Stimulated activated CD8-positive, alpha-beta memory T cell treated with anti-CD3 and anti-CD28 coated beads, Interleukin-12 subunit alpha, Interleukin-12 subunit beta, amount 100 ng/mL, for 4 hours (primary cell): ENCODE data around the gene KCNG4.

Experiments
- DNase-seq: peaks from one replicate; pipeline ENCODE4 v3.0.0-alpha.2; 2020; ENCODE audit warnings: low read depth

KCNG4 gene, protein sequence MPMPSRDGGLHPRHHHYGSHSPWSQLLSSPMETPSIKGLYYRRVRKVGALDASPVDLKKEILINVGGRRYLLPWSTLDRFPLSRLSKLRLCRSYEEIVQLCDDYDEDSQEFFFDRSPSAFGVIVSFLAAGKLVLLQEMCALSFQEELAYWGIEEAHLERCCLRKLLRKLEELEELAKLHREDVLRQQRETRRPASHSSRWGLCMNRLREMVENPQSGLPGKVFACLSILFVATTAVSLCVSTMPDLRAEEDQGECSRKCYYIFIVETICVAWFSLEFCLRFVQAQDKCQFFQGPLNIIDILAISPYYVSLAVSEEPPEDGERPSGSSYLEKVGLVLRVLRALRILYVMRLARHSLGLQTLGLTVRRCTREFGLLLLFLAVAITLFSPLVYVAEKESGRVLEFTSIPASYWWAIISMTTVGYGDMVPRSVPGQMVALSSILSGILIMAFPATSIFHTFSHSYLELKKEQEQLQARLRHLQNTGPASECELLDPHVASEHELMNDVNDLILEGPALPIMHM

DNA sequence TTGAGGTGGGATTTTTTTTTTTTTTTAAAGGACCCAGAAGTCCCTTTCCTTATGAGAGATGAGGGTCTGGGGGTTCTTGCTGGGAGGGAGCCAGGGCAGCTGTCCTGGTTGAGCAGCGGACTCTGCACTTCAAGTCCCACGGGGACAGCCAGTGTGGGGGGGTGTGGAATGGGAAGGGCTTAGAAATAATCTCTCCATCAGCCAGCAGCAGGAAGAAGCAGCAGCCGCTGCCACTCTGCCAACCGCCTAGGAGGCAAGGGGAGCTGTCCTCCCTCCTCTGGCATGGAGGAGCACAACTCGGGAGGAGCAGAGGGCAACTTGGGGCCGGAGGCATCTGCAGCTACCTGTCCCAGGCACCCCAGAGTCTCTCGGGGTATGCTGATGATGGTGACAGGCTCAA lies at the start of gene KCNG4:
Gene KCNG4 (minus strand): TSS at position 104 of the 400 bp plus-strand sequence. CDS start 2,527 bp downstream, outside the sequence.
- no peak for DNase-seq

DNA sequence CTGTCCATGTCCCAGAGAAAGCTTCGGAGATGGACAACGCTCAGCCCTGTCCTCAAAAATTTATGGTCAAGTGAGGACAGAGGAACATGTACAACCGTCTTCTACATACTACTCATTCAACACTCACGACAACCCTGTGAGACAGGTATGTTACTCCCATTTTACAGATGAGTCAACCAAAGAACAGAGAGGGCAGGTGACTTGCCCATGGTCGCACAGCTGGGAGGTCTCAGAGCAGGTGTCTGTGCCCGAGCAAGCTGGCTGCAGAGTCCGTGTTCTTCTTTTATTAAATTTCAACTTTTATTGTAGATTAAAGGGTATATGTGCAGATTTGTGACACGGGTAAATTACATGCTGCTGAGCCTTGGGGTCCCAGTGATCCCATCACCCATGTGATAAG lies 49.1 kb upstream of the KCNG4 start:
- DNase-seq, result no peak

DNA sequence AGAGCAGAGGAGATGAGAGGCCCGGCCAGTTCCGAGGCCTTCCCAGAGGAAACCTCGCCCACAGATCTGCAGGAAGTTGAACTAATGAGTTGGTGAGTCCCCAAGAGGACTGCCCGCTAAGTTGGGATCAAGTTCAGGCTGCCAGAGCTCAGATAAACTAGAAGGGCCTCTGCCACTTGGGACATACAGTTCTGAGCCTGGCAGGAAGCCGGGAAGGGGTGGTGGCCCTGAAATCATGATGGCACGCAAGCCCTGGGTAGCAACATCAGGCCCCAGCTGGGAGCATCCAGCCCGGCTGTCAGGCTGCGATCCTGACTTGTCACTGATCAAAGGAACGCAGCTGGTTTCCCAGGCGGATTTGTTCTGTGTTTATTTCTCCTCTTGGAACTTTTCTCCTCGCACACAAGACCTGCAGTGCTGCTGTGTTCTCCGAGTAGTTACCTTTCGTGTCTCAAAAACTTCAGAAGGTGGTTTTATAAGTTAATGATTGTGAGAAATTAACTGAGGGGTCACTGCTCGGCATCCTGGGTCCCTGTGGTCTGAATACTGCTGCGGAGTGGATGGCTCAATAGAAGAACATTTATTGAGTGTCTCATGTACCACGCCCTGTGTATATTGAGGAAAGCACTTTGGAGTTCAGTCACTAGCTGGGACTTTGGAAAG lies 46.9 kb upstream of the KCNG4 start:
- no peak for DNase-seq

DNA sequence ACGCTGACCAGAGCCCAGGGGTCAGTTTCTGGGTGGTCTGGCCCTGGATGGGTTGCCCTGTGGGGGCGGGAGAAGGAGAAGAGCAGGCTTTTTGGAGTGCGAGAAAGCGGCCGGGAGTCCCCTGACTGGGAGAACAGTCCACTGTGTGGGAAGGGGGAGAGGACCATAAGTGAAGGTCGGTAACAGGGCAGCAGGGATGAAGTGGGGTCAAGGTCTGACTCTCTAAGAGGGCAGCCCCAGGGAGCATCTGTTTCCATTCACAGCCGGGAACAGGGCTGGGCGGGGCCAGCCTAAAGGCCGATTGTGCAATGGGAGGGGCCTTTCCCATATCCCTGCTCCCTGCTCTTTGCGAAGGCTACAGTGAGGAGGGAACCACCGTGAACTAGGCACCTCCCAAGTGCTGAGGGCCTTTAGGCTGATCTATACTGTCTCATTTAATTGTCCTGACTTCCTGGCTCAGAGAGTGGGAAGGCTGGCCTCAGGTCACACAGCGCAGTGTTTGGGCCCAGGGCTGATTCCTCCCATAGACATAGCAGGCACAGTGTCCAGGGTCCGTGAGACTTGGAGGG lies 44.4 kb upstream of the KCNG4 start:
- DNase-seq, result no peak

DNA sequence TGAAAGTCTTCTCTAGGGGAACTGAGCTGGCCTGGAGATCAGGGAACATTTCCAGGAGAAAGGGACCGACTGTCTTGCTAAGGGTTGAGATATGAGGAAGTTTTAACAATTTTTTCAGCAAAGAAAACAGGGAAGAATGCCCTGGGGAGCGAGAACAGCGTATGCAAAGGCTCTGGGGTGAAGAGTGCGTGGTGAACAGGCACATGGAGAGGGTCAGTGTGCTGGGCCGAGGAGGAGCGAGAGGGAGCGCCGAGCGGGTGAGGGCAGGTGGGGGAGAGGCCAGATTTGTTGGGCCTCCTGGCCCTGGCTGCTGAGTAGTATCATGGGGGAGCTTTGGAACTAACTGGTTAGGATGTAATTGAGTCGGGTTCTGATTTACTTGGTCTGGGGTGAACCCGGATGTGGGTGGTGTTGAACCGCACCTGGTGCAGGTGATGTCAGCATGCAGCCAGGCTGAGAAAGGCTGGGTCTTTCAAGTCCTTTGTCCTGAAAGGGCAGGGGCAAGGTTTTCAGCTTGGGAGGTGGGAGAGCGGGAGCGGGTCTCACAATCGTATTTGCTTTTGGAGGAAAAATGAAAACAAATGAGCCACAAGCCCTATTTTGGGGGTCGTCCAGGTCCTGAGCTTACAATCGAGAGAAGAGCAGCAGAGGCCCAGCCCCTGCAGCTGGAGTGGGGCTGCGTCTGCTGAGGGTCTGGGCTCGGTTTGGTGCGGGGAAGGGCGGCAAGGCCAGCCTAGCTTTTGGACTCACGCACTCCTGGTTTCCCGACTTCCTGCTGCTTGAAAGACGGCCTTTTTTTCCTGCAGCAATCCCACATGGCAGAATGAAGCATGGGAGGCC lies 43.7 kb upstream of the KCNG4 start:
- no peak for DNase-seq

DNA sequence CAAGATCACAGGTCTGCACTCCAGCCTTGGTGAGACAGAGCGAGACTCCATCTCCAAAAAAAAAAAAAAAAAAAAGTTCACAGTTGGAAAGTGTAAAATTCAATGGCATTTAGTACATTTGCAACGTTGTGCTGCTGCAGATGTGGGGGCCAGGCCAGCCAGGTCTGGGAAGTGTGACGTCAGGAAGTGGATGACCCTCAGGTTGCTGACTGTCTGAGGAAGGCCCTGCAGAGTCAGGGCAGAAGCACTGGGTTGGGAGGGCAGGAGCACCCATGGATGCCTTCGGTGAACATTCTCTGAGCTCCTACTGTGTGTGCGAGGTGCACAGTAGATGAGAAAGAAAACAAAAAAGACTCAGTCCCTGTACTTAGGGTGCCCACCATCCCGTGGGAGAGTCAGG lies 42.7 kb upstream of the KCNG4 start:
- no peak for DNase-seq

DNA sequence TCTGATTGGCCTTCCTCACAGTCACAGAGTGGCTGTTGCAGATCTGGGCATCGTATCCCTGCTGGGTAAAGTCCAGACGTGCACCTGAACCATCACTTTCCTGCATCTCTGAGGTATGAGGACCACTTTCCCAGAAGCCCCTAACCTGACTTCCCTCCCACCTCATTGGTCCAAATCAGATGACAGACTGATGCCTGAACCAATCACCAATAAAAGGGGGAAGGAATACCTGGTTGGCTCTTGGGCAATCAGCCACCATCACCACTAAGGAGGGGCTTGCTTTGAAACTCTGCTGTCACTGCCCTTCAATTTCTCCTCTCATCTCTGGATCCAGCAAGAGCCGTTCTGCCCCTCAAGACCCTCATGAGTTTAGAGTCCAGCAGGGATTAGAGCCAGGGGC lies 41.3 kb upstream of the KCNG4 start:
- DNase-seq, result no peak

DNA sequence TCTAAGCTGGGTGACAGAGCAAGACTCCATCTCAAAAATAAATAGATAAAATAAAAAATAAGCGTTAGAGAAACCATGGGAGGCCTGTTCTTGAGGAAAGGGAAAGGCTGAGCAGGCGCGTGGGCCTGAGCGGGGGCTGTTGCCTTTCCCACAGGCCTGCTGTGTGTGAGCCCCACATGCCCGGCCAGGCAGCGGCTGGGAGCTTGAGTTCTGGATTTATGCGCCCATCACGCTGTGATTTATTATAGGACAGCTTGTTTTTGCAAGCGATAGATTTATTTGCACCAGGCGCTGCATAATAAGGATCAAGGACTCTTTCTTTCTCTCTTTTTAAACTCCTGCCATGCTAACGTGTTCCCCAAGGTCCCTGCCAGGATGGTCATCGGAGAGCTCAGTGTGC lies 40.1 kb upstream of the KCNG4 start:
- no peak for DNase-seq

DNA sequence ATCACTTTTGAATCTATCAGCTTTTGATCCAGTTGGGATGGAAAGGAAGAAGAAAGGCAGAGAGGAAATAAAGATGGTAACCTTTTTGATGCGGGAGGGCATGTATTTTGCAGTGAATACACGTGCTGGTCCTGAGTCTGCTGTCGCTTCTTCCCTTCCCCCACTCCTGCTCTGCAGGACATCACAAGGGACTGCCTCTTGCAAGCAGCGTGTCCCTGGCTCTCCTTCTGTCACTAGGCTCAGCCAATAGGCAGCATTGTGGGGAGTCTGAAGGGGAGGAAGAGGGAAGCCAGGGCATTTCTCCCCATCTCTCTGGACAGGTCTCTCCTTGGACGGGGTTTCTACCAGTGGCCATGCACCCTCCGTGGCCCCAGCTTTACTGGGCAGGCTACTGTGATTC lies 39.2 kb upstream of the KCNG4 start:
- DNase-seq, result no peak

DNA sequence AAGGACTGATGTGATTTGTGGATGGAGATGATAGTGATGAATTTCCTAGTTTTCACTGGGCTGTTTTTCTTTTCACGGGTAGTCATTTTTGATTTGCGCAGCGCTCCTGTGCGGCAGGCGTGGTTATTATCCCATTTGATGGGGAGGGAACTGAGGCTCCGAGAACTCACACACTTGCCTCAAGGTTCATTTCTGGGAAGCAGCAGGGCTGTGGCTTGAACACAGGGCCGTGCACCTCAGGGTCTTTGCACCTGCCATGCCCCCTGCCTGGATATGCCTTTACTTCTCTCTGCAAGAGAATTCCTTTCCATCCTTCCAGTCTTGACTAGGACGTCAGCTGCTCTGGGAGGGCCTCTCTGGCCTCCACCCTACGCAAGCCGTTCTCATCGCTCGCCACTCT lies 38.5 kb upstream of the KCNG4 start:
- no peak for DNase-seq

DNA sequence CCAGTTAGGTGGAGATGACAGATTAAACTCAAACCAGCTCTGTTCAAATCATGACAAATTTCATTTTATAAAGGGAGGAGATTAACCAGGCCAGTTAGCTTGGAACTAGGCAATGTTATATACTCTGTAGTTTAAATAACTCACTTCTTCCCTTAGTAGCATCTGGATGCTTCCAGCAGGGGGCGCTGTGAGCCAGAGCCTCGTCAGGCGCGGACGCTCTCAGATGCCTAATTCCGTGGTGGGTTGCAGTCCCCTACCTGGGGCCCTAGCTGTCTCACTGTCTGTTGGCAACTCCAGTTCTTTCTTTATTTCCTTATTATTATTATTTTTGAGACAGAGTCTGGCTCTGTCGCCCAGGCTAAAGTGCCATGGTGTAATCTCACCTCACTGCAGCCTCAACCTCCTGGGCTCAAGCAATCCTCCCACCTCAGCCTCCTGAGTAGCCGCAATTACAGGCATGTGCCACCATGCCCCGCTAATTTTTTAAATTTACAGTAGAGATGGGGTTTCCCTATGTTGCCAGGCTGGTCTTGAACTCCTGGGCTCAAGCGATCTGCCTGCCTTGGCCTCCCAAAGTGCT lies 37.5 kb upstream of the KCNG4 start:
- peak; percentile 39 for DNase-seq

DNA sequence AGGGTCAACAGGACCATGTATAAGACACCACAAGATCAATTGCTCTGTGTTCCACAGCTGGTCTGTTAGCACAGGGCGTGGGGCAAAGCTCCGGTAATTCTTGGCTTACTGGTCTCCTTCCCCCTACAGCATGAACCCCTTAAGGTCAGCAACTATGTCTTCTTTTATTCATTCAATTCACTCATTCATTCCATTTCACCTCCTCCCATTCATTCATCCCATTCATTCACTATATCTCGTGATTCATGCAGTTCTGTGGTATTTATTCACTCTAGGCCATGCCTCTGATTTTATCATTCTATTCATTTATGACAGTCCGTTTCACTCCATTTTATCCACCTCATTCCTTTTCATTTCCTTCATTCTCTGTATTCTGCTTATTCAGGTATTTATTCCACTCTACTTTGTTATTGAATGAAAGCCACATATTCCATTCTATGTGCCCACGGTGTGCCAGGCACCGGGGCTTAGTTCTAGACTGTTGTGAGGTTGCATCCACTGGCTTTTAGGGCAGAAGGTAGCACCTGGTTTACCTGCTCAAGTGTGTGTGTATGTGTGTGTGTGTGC lies 35.9 kb upstream of the KCNG4 start:
- DNase-seq, result no peak

DNA sequence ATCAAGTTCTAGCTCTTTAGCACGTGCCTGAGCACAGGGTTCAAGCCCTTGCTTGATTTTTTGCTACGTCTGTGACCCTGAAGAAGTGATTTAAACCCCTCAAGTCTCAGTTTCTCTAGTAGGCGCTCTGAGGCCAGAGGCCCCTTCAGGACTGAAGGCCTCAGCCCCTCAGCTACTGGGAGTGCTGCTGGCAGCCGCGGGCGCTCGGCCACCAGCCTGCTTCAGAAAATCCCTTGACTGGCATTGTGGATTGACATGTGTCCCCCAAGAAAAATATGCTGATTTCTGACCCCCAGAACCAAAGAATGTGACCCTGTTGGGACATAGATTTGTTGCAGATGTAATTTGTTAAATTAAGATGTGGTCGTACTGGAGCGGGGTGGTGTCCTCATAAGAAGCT lies 34.7 kb upstream of the KCNG4 start:
- no peak for DNase-seq

DNA sequence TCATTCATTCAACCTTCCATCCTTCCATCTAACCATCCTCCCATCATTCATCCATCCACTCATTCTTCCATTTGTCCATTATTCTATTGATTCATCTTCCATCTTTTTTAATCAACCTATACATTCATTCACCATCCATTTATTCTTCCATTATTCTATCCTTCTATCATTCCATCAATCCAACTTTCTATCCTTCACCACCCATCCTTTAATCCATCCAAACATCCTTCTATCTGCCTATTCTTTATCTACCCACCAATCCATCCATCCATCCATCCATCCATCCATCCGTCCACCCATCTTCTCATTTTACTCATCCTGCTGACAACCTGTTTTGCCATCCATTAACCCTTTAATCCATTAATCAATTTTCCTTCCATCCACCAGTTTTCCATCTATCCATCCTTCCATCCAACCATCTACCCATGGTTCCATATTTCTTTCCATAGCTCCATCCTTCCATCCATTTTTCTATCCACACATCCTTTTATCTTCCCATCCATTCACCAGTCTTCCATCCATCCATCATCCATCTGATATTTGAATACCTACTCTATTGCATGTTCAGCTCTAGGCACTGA lies 33.0 kb upstream of the KCNG4 start:
- DNase-seq, result no peak

DNA sequence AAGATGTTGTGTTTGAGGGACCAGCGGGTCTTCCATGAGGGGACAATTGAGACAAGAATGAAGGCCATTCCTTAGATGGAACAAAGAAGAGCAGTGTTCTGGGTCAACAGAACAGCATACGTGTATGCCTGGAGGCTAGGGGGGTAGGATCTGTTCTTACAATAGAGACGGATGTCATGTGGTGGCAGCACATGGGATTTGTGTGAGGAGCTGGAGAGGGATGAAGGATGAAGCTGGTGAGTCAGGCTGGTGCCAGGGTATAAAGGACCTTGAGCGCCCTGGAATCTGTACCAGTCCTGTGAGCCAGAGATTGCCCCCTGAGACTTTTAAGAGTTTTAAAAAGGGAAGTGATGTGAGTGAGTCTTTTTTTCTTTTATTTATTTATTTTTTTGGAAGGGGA lies 32.1 kb upstream of the KCNG4 start:
- DNase-seq, result no peak

DNA sequence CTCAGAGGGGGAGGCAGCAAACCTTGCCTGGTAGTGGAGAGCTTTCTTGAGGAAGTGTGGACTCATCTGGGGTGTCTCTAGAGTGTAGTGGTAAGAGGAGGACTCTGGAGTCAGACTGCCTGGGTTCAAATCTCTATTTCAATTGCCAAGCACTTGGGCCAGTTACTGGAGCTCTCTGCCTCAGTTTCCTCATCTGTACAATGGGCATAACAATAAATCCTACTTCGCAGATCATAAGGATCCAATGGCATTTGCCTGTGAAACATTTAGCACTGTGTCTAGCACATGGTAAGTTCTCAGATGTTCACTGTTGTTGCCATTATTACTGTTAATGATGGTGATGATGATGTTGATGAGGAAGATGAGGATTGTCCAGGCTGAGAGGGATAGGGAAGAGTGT lies 31.2 kb upstream of the KCNG4 start:
- DNase-seq, result no peak

DNA sequence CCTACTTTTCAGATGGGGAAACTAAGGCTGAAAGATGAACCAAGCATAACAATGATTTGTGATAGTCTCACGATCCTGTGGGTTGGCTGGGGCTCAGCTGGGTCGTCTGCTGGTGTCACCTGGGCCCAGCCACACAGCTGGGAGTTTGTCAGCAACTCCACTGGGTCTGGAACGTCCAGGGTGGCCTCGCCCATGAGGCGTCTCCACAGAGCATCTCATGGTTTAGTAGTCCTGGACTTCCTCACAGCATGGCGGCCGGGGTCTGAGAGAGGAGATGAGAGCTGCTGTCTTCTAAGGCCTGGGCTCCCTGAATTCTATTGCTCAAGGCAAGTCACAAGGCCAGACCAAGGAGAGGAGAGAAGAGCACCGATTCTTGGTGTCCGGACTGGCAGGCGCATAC lies 30.7 kb upstream of the KCNG4 start:
- no peak for DNase-seq

DNA sequence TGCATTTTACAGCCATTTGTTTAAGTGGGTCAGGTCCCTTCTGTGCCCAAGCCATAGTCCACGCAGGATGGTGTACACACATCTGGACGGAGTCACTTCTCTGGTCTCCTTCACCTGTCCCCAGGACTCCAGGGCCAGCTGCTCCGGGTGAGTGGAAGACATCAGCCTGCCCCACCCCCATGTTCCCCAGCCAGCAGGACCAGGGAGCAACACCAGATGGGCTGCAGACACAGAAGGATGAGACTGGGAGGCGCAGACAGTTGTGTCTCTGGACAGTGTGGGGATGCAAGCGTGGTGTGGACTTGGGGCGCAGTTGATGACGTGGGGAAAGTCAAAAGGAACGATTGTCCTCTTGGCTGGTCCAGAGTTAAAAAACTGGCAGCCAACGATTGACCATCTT lies 30.3 kb upstream of the KCNG4 start:
- no peak for DNase-seq

DNA sequence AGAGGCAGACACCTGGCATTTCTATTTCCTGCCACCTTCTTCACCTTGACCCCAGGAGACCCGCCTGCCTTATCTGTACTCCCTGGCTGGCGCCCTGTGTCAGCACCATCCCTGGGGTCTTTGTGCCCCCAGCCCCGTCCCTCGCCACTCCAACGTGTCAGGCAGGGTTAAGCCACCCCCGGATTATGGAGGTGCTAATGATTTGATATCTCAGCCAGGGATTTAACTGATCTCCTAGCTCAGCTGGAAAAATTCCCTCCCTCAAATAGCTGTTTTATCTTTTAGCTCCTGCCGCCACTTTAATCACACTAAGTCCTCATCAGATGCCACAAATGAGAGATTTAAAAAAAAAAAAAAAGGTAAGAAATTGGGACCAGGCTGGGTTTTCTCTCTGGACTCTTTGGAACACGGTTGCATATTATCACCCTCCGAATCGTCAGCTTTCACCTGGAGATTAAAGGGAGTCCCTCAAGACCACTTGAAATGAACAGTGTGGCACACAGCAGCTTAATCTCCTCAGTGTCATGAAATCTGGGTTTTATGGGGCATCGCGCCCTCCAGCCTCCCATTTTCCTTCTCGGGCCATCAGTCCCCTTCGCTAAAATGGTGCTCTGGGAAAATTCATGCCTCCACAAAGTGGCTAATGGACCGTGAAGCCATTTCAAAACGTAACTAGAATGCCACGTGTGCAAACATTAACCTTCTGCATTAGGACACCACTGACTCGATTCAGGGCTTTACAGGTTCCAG lies 28.7 kb upstream of the KCNG4 start:
- no peak for DNase-seq

DNA sequence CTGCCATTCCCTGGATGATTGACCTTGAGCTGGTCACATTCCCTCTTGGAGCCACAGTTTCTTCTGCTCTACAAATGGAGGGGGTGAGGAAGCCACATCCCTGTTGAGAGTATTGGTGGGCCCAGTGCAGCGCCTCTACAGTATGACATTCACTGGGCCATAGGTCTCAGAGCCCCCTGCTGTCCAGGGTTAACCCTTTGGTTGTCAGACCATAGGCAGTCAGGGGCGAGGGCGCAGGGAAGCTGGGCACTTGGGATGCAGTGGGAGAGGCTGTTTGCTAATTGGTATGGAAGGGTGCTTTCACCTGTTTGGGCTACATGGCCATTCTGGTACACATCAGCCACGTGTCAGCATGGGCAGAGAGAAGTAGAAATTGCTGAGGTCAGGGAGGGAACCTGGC lies 27.6 kb upstream of the KCNG4 start:
- DNase-seq, result no peak

DNA sequence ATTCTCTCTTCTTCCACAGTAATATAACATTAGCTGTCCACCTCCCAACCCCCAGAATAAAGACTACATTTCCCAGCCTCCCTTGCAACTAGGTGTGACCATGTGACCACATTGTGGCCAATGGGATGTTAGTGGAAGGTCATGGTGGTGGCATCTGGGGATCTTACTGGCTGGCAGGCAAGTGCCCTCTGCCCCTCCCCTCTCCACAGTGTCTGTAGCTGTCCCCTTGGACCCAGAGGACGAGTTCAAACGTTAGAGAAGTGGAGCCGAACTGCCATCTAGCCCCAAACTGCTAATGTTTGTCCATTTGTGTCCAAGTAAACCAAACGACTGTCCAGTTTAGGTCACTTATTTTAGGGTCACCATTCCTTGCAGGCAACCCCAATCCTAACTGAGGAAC lies 26.6 kb upstream of the KCNG4 start:
- DNase-seq, result no peak
